Erythroblast (primary cell): ENCODE results near the gene SS18.
A peak's percentile ranks its signal among the peaks of the same experiment; 100 is the strongest.

ENCODE experiments used
- GATA1 ChIP-seq: IDR thresholded peaks from 2 replicates; pipeline ENCODE4 v1.6.1; 2011; ENCODE audit warnings: low read depth, mild to moderate bottlenecking, control low read depth, low read length, moderate library complexity
- POLR2A ChIP-seq: IDR thresholded peaks from 2 replicates; pipeline ENCODE4 v1.6.1; 2011; ENCODE audit warnings: mild to moderate bottlenecking, low read length

- TF ChIP-seq POLR2A: peak; percentile 84
- TF ChIP-seq GATA1: no peak
Observed at GRCh38 chr18:26090130-26091046, at the start of gene SS18.
